Neuronal stem cell (in vitro differentiated cells): ENCODE results near the gene GTF2F1.

Source experiments
- DNase-seq: peaks from one replicate; pipeline ENCODE4 v3.0.0-alpha.2; 2013; ENCODE audit warnings: low spot score
- H2AFZ ChIP-seq: one replicate; pipeline ENCODE4 v1.6.1; 2013; ENCODE audit warnings: mild to moderate bottlenecking, low read length, inconsistent platforms
- H2AK5ac ChIP-seq: 2 replicates; pipeline ENCODE4 v1.6.1; 2013; ENCODE audit warnings: low read depth, mild to moderate bottlenecking, inconsistent platforms, low read length, moderate library complexity, mixed read lengths
- H2BK120ac ChIP-seq: 2 replicates; pipeline ENCODE4 v1.6.1; 2013; ENCODE audit warnings: low read depth, mild to moderate bottlenecking, inconsistent platforms, low read length, moderate library complexity, mixed read lengths
- H2BK12ac ChIP-seq: one replicate; pipeline ENCODE4 v1.6.1; 2013; ENCODE audit warnings: low read length, inconsistent platforms
- H2BK15ac ChIP-seq: 2 replicates; pipeline ENCODE4 v1.6.1; 2013; ENCODE audit warnings: mild to moderate bottlenecking, low read length, inconsistent platforms, mixed read lengths
- H2BK5ac ChIP-seq: one replicate; pipeline ENCODE4 v1.6.1; 2013; ENCODE audit warnings: inconsistent platforms, mild to moderate bottlenecking, low read length, moderate library complexity
- H3K14ac ChIP-seq: one replicate; pipeline ENCODE4 v1.6.1; 2013; ENCODE audit warnings: low read length, inconsistent platforms
- H3K18ac ChIP-seq: 2 replicates; pipeline ENCODE4 v1.6.1; 2013; ENCODE audit warnings: low read length, inconsistent platforms
- H3K23ac ChIP-seq: 2 replicates; pipeline ENCODE4 v1.6.1; 2013; ENCODE audit warnings: low read depth, mild to moderate bottlenecking, mixed read lengths, low read length, inconsistent platforms; ENCODE audit not compliant: poor library complexity
- H3K27ac ChIP-seq: replicated peaks from 3 replicates; pipeline ENCODE4 v1.5.1; 2013; ENCODE audit warnings: low read length, inconsistent platforms
- H3K27me3 ChIP-seq, 3 experiments: 2 replicates each; pipeline ENCODE4 v1.6.1; 2013; ENCODE audit warnings: low read length in 3 of 3, mild to moderate bottlenecking in 2 of 3, inconsistent platforms in 1 of 3, low read depth in 1 of 3, mixed read lengths in 1 of 3, moderate library complexity in 1 of 3; ENCODE audit not compliant: control insufficient read depth in 3 of 3, insufficient read depth in 3 of 3
- H3K36me3 ChIP-seq, 2 donors: replicated peaks in 1 of 2; 2 replicates each; pipeline ENCODE4 v1.6.1; 2013; ENCODE audit warnings: low read length in 2 of 2; ENCODE audit not compliant: control insufficient read depth in 2 of 2, insufficient read depth in 2 of 2
- H3K4ac ChIP-seq: 2 replicates; pipeline ENCODE4 v1.6.1; 2013; ENCODE audit warnings: inconsistent platforms, mild to moderate bottlenecking, low read length, moderate library complexity
- H3K4me1 ChIP-seq, 2 donors: 1 replicate in 1 of 2; 2 replicates in 1 of 2; pipeline ENCODE4 v1.6.1; 2013; ENCODE audit warnings: low read length in 2 of 2, low read depth in 1 of 2; ENCODE audit not compliant: control insufficient read depth in 2 of 2, insufficient read depth in 1 of 2
- H3K4me2 ChIP-seq: one replicate; pipeline ENCODE4 v1.6.1; 2013; ENCODE audit warnings: mild to moderate bottlenecking, low read length, inconsistent platforms; ENCODE audit not compliant: insufficient read depth, poor library complexity, severe bottlenecking
- H3K4me3 ChIP-seq, 2 donors: 2 replicates each; pipeline ENCODE4 v1.5.1; 2013; ENCODE audit warnings: low read length in 2 of 2, mild to moderate bottlenecking in 2 of 2, inconsistent platforms in 1 of 2, moderate library complexity in 1 of 2
- H3K79me1 ChIP-seq: one replicate; pipeline ENCODE4 v1.6.1; 2013; ENCODE audit warnings: low read depth, mild to moderate bottlenecking, inconsistent platforms, low read length, moderate library complexity
- H3K9ac ChIP-seq: one replicate; pipeline ENCODE4 v1.6.1; 2013; ENCODE audit warnings: mild to moderate bottlenecking, low read depth, low read length, inconsistent platforms; ENCODE audit not compliant: poor library complexity
- H3K9me3 ChIP-seq, 2 donors: replicated peaks in 1 of 2; 2 replicates each; pipeline versions ENCODE3 to v1.6.1; 2013; ENCODE audit warnings: low read length in 2 of 2, mild to moderate bottlenecking in 2 of 2, inconsistent platforms in 1 of 2, low read depth in 1 of 2, mixed read lengths in 1 of 2, moderate library complexity in 1 of 2; ENCODE audit not compliant: control insufficient read depth in 2 of 2, insufficient read depth in 1 of 2
- H4K8ac ChIP-seq: one replicate; pipeline ENCODE4 v1.6.1; 2013; ENCODE audit warnings: low read depth, mild to moderate bottlenecking, inconsistent platforms, low read length, moderate library complexity
- H4K91ac ChIP-seq: one replicate; pipeline ENCODE4 v1.6.1; 2013; ENCODE audit warnings: low read length, low read depth, mild to moderate bottlenecking, inconsistent platforms; ENCODE audit not compliant: poor library complexity
- WGBS, 2 donors: extraction: QIAGEN DNeasy Blood & Tissue Kit; methylation state at CpG; one replicate each; pipeline ENCODE4 v1.1.7; 2013; ENCODE audit warnings: missing lambda C conversion rate in 2 of 2, mixed read lengths in 1 of 2; ENCODE audit not compliant: insufficient read length in 2 of 2, insufficient replicate concordance in 1 of 2; ENCODE audit errors: extremely low coverage in 2 of 2; 5-methylcytosine and 5-hydroxymethylcytosine counted together

Gene GTF2F1

DNA sequence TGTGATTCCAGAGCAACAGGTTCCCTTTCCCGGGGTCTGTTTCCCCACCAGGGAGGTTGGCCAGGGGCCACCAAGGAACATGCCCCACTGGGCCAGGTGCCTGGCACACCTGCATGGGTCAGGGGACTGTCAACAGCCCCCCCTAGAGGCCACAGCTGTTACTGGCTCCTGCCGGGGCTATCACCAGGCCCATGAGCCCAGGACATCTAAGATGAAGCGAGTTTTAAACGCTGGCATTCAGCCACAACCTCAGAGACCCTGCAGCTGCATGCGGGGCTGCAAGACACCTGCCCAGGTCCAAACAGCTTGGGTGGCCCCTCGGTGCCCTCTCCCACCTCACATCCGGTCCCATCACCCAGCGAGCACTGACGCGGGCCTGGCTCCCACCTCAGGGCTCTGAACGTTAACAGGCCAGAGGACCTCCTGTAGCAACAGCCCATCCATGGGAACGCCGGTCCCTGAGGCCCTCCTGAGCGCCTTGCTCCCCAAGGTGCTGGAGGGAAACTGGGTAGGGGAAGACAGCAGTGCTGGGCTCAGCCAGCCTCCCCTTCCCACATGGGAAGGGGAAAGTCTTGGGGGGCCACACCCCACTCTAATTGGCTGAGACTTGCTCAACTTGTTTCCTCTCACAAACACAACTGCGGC, 19.6 kb upstream of the GTF2F1 start:
- Histone ChIP-seq H3K4ac (no peak overlapping the region), H2BK5ac (no peak overlapping the region), H3K27me3 (no peaks in the 10 kb centered on the region), H3K36me3 (peaks cover 30 to 51% of the 10 kb centered on the region in 2 donors), H4K91ac (no peak overlapping the region), H3K79me1 (peaks cover 21% of the 10 kb centered on the region), H3K4me3 (no peak overlapping the region), H3K27ac (peak overlapping the region; percentile 5), H3K4me2 (no peak overlapping the region), H2BK12ac (no peak overlapping the region), H3K14ac (no peak overlapping the region), H3K9ac (peak overlapping the region; percentile 25), H3K18ac (peak overlapping the region; percentile 72), H2AFZ (no peak overlapping the region), H3K4me1 (no peaks in the 10 kb centered on the region), H2AK5ac (no peak overlapping the region), H2BK120ac (no peak overlapping the region), H3K9me3 (no peaks in the 10 kb centered on the region), H2BK15ac (no peak overlapping the region), H4K8ac (no peak overlapping the region), H3K23ac (peak overlapping the region; percentile 4)
- DNase-seq, result no peak
- WGBS, 2 donors, result no CpG with 5 or more reads among the region's 15 CpGs

DNA sequence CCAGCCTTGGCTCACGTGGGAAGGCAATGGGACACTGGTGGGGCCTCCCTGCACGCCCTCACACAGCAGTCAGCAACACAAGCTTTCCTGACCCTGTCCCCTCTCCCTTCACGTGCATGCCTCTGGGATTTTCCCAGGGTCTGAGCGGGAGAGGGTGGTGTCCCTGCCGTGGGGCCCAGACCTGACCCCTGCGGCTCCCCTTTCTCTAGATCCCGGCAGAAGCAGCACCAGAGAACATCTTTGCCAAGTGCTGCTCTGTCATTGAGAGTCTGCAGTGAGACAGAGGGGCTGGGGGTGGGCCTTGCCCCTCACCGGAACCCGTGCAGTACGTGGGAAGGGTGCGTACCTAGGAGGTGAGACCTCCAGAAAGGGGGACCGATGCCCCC, 19.1 kb upstream of the GTF2F1 start:
- Histone ChIP-seq H4K8ac (no peak overlapping the region), H2BK15ac (no peak overlapping the region), H3K4me3 (no peak overlapping the region), H2AK5ac (peak overlapping the region; percentile 13), H3K9me3 (no peaks in the 10 kb centered on the region), H3K4me2 (no peak overlapping the region), H3K27ac (no peak overlapping the region), H3K79me1 (peaks cover 18% of the 10 kb centered on the region), H3K18ac (peak overlapping the region; percentile 72), H3K23ac (peak overlapping the region; percentile 53), H3K27me3 (no peaks in the 10 kb centered on the region), H3K4me1 (no peaks in the 10 kb centered on the region), H4K91ac (no peak overlapping the region), H2BK120ac (no peak overlapping the region), H2BK5ac (no peak overlapping the region), H3K4ac (no peak overlapping the region), H3K9ac (no peak overlapping the region), H3K14ac (no peak overlapping the region), H3K36me3 (peaks cover 25 to 46% of the 10 kb centered on the region in 2 donors), H2BK12ac (no peak overlapping the region), H2AFZ (no peak overlapping the region)
- no peak for DNase-seq
- no CpG with 5 or more reads among the region's 12 CpGs for WGBS, 2 donors

DNA sequence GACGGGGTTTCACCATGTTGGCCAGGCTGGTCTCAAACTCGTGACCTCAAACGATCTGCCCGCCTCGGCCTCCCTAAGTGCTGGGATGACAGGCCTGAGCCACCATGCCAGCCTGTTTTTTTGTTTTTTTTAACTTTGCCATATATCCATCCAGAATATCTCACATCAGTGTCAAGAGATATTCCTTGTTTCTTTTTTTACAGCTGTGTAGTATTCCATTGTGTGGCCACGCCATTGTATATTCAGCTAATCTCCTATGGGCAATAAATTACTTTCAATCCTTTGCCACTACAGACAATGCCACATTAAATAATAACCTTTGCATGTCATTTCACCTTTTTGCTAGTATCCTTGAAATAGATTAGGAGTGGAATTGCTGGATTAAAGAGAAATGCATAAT, 16.4 kb upstream of the GTF2F1 start:
- H3K9me3 ChIP-seq, result no peaks in the 10 kb centered on the region
- H3K9ac ChIP-seq, result no peak overlapping the region
- H3K14ac ChIP-seq, result no peak overlapping the region
- no peak overlapping the region for H4K91ac ChIP-seq
- no peak overlapping the region for H2AFZ ChIP-seq
- H3K18ac ChIP-seq, result no peak overlapping the region
- H3K4me2 ChIP-seq, result no peak overlapping the region
- H3K36me3 ChIP-seq, result peaks cover 4 to 21% of the 10 kb centered on the region in 2 donors
- WGBS, 2 donors, result no CpG with 5 or more reads among the region's 6 CpGs
- DNase-seq, result no peak
- H3K4me1 ChIP-seq, result no peaks in the 10 kb centered on the region
- H3K4me3 ChIP-seq, result no peak overlapping the region
- H4K8ac ChIP-seq, result no peak overlapping the region
- no peak overlapping the region for H2AK5ac ChIP-seq
- no peak overlapping the region for H3K27ac ChIP-seq
- H2BK120ac ChIP-seq, result no peak overlapping the region
- no peak overlapping the region for H3K4ac ChIP-seq
- H3K27me3 ChIP-seq, result no peaks in the 10 kb centered on the region
- H3K23ac ChIP-seq, result no peak overlapping the region
- H3K79me1 ChIP-seq, result peaks cover 3% of the 10 kb centered on the region
- H2BK5ac ChIP-seq, result no peak overlapping the region
- no peak overlapping the region for H2BK15ac ChIP-seq
- H2BK12ac ChIP-seq, result no peak overlapping the region

DNA sequence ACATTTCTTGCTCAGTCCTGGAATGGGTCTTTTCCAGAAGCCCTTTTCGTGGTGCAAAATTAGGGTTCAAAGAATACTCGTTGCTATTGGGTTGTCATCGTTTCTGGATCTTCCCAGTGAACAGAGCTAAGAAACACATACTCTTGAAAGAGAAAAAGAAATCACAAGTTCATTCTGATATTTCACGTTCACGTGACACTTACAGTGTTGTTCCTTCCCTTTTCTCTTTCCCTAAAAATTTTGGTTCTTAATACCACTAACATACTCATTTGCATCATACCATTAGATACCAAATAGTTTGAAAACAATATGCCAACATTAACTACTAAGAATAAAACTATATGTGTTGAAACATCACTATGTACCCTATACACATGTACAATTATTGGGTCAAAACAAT, 13.4 kb upstream of the GTF2F1 start:
- no peak overlapping the region for H3K9ac ChIP-seq
- no peak overlapping the region for H3K23ac ChIP-seq
- H3K27me3 ChIP-seq, result no peaks in the 10 kb centered on the region
- no peak overlapping the region for H2BK12ac ChIP-seq
- no peak overlapping the region for H3K4me3 ChIP-seq
- H3K36me3 ChIP-seq, result no peaks in the 10 kb centered on the region
- H2AFZ ChIP-seq, result no peak overlapping the region
- H3K18ac ChIP-seq, result no peak overlapping the region
- H3K4ac ChIP-seq, result no peak overlapping the region
- H2BK15ac ChIP-seq, result no peak overlapping the region
- no peak overlapping the region for H4K91ac ChIP-seq
- DNase-seq, result no peak
- H3K4me1 ChIP-seq, result peaks cover 4 to 12% of the 10 kb centered on the region in 2 donors
- no peak overlapping the region for H3K4me2 ChIP-seq
- H3K14ac ChIP-seq, result no peak overlapping the region
- no peak overlapping the region for H2BK120ac ChIP-seq
- no peak overlapping the region for H2BK5ac ChIP-seq
- WGBS, 2 donors, result no CpG with 5 or more reads among the region's 5 CpGs
- H2AK5ac ChIP-seq, result no peak overlapping the region
- no peaks in the 10 kb centered on the region for H3K79me1 ChIP-seq
- H3K9me3 ChIP-seq, result no peaks in the 10 kb centered on the region
- no peak overlapping the region for H3K27ac ChIP-seq
- H4K8ac ChIP-seq, result no peak overlapping the region
